ENCODE data around the gene CAMLG. TPM values are rescaled to one million over a fixed set of nuclear protein-coding genes. Genes with fewer than 3 reads are reported as not detected.

CAMLG gene
- total and polyA plus RNA-seq, 2 of the 8 experiments (the other 6 are each of a cell fraction or from before 2014, with no cell fraction given) = 12.3 to 42.8 TPM

GRCh38 chr5:134758504-134759341, 20.4 kb downstream of the CAMLG start, which contains the start of gene DDX46 (continued):
- TF ChIP-seq MAFK (IDR thresholded peaks at IDR 0.05; ENCODE audit: low read depth, low read length) (no peak), ATF3 (IDR thresholded peaks at IDR 0.05; ENCODE audit: insufficient read depth, low read depth, low read length) (no peak), TAF7 (optimal IDR thresholded peaks at IDR 0.05; ENCODE audit: borderline replicate concordance, low read depth, low read length) (peak; percentile 90), HDAC2 (IDR thresholded peaks at IDR 0.05; ENCODE audit: borderline replicate concordance in 1 of 2, low read depth in 2 of 2, low read length in 2 of 2) (0 out of 4 replicates have a peak, but pooled peaks of 1 of the 2 experiments have one; percentile 75), ASH2L (IDR thresholded peaks at IDR 0.05; ENCODE audit: low read length) (peak; percentile 96), TAF1 (IDR thresholded peaks at IDR 0.05; ENCODE audit: low read depth, low read length) (peak; percentile 94), GTF2F1 (IDR thresholded peaks at IDR 0.05; ENCODE audit: borderline replicate concordance, low read depth, low read length) (peak; percentile 58; the same call in 1 of the 2 replicates), CEBPB (IDR thresholded peaks at IDR 0.05; ENCODE audit: low read depth, low read length) (no peak), SIX5 (IDR thresholded peaks at IDR 0.05; ENCODE audit: low read depth, low read length) (no peak), RBBP5 (IDR thresholded peaks at IDR 0.05; ENCODE audit: borderline replicate concordance, low read depth, low read length) (peak; percentile 73; the same call in 1 of the 2 replicates), CTBP2 (IDR thresholded peaks at IDR 0.05; ENCODE audit: borderline replicate concordance, insufficient read depth, insufficient read length, low read length) (peak; percentile 31), POLR2AphosphoS5 (IDR thresholded peaks at IDR 0.05; ENCODE audit: low read depth, low read length) (peak; percentile 95), KDM5A (IDR thresholded peaks at IDR 0.05; ENCODE audit: low read length) (peak; percentile 76), USF2 (IDR thresholded peaks at IDR 0.05; ENCODE audit: low read length) (0 out of 2 replicates have a peak, but pooled peaks have one; percentile 7), SP2 (IDR thresholded peaks at IDR 0.05; ENCODE audit: low read length) (peak; percentile 77)

Measured in H1 (cell line).